ENCODE measurements around the gene ATG16L2. TPM values are rescaled to one million over a fixed set of nuclear protein-coding genes. Genes with fewer than 3 reads are reported as not detected.

The ATG16L2 gene
- polyA plus RNA-seq, 1 experiment: 4.2 TPM

- Histone ChIP-seq H3K9me3 (ENCODE audit: control insufficient read depth, insufficient read depth, low read length) (no peaks in the 10 kb centered on the region), H3K27ac (ENCODE audit: low read depth, low read length) (no peak overlapping the region), H3K4me3 (ENCODE audit: low read depth, low read length) (no peak overlapping the region), H3K27me3 (ENCODE audit: control insufficient read depth, insufficient read depth, low read length) (no peaks in the 10 kb centered on the region)
- ChIA-PET POLR2A (no interaction called here), CTCF (interaction anchor here (0.6 to 1.3 kb wide), 2 partner anchors 43 to 46 kb away, joined by 4 read pairs; no protein-coding TSS in a partner anchor)
- TF ChIP-seq CTCF (IDR thresholded peaks at IDR 0.05; ENCODE audit: low read depth, low read length): no peak
- DNase-seq (ENCODE audit: low read depth, low spot score): no peak
Measured at GRCh38 chr11:72768581-72768980, 45.6 kb upstream of the ATG16L2 start.

GRCh38 chr11:72769680-72770079 lies 44.5 kb upstream of the ATG16L2 start:
- no peak for DNase-seq (ENCODE audit: low read depth, low spot score)
- ChIA-PET POLR2A (no interaction called here), CTCF (interaction anchor here (0.9 kb wide), 1 partner anchor 24 kb away, joined by 3 read pairs; the partner anchor contains the start of gene STARD10)
- Histone ChIP-seq H3K4me3 (ENCODE audit: low read depth, low read length) (no peak overlapping the region), H3K27ac (ENCODE audit: low read depth, low read length) (no peak overlapping the region), H3K27me3 (ENCODE audit: control insufficient read depth, insufficient read depth, low read length) (no peaks in the 10 kb centered on the region), H3K9me3 (ENCODE audit: control insufficient read depth, insufficient read depth, low read length) (no peaks in the 10 kb centered on the region)
- TF ChIP-seq CTCF (IDR thresholded peaks at IDR 0.05; ENCODE audit: low read depth, low read length): no peak

GRCh38 chr11:72770799-72771198 lies 43.4 kb upstream of the ATG16L2 start:
- CTCF ChIA-PET: interaction anchor here (0.9 to 1.6 kb wide), 3 partner anchors 19 to 23 kb away, joined by 3 read pairs; partner anchors contain the start of gene STARD10

GRCh38 chr11:72771507-72771906 lies 42.7 kb upstream of the ATG16L2 start:
- ChIA-PET CTCF (interaction anchor here (0.6 to 1.6 kb wide), 3 partner anchors 17 to 21 kb away, joined by 3 to 4 read pairs (median 3); no protein-coding TSS in a partner anchor), POLR2A (interaction anchor here (0.6 to 1.1 kb wide), 4 partner anchors 11 to 40 kb away, joined by 3 read pairs; no protein-coding TSS in a partner anchor)
- no peak for TF ChIP-seq CTCF (IDR thresholded peaks at IDR 0.05; ENCODE audit: low read depth, low read length)

More at GRCh38 chr11:72770799-72771198, 43.4 kb upstream of the ATG16L2 start:
- H3K9me3 ChIP-seq (ENCODE audit: control insufficient read depth, insufficient read depth, low read length): no peaks in the 10 kb centered on the region
- POLR2A ChIA-PET: interaction anchor here (0.6 to 1.1 kb wide), 3 partner anchors 10 to 19 kb away, joined by 3 read pairs; no protein-coding TSS in a partner anchor
- H3K27me3 ChIP-seq (ENCODE audit: control insufficient read depth, insufficient read depth, low read length): no peaks in the 10 kb centered on the region
- DNase-seq (ENCODE audit: low read depth, low spot score): no peak
- TF ChIP-seq CTCF (IDR thresholded peaks at IDR 0.05; ENCODE audit: low read depth, low read length): no peak
- H3K4me3 ChIP-seq (ENCODE audit: low read depth, low read length): no peak overlapping the region
- no peak overlapping the region for H3K27ac ChIP-seq (ENCODE audit: low read depth, low read length)

GRCh38 chr11:72772059-72772458 lies 42.2 kb upstream of the ATG16L2 start:
- Histone ChIP-seq H3K4me3 (ENCODE audit: low read depth, low read length) (no peak overlapping the region), H3K27ac (ENCODE audit: low read depth, low read length) (peak overlapping the region; percentile 39), H3K9me3 (ENCODE audit: control insufficient read depth, insufficient read depth, low read length) (no peaks in the 10 kb centered on the region), H3K27me3 (ENCODE audit: control insufficient read depth, insufficient read depth, low read length) (no peaks in the 10 kb centered on the region)
- DNase-seq (ENCODE audit: low read depth, low spot score): no peak
- TF ChIP-seq CTCF (IDR thresholded peaks at IDR 0.05; ENCODE audit: low read depth, low read length): no peak
- ChIA-PET POLR2A (interaction anchor here (0.6 kb wide), 1 partner anchor 40 kb away, joined by 3 read pairs; no protein-coding TSS in a partner anchor), CTCF (interaction anchor here (0.6 to 0.9 kb wide), 2 partner anchors 17 to 21 kb away, joined by 3 to 4 read pairs; no protein-coding TSS in a partner anchor)

More at GRCh38 chr11:72771507-72771906, 42.7 kb upstream of the ATG16L2 start:
- Histone ChIP-seq H3K9me3 (ENCODE audit: control insufficient read depth, insufficient read depth, low read length) (no peaks in the 10 kb centered on the region), H3K27me3 (ENCODE audit: control insufficient read depth, insufficient read depth, low read length) (no peaks in the 10 kb centered on the region), H3K27ac (ENCODE audit: low read depth, low read length) (peak overlapping the region; percentile 39), H3K4me3 (ENCODE audit: low read depth, low read length) (no peak overlapping the region)
- DNase-seq (ENCODE audit: low read depth, low spot score): peak; percentile 27

Data from AG04450 (cell line).